ENCODE data around the gene PDE2A. TPM values are rescaled to one million over a fixed set of nuclear protein-coding genes. Genes with fewer than 3 reads are reported as not detected.

PDE2A gene
- total and polyA plus RNA-seq, 8 donors, result 3.5 to 548 (median 25.9) TPM

DNA sequence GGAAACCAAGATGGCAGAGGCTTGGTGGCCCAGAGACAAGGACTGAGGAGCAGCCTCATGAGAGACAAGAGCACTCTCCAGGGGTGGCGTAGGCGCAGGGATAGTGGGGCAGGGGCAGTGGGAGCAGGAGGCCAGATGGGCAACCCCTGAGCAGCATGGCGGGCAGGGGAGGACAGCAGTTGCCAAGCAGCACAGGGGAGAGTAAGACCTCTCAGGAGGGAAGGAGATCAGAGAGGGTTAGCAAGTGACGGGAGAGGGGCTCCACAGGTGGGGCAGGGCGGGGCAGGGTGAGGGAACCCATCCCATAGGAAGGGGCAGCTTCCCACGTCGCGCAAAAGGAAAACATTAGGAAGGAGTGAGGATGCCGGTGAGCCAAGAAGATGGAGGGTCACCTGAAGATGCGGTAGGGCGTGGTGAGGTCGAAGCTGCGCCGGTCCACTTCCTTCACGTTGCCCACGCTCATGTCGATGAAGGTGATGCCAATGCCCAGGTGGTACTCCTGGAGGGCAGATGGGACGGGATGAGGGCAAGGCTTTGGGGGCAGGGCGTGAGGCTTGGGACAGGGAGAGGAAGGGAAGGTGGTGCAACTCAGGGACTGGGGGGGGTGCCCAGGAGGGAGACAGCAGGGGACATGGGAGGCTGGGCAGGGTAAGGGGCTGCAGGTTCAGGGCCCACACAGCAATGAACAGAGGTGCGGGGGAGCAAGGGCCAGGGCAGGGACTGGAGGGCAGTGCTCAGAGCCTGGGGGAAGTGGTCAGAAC lies 35.4 kb upstream of the PDE2A start:
- intact Hi-C loops (cut with DNase I; ENCODE audit: low total_unique reads), result no loop called here
- no peak overlapping the region for H3K4me3 ChIP-seq
- WGBS, 5 donors, result 92 to 98% (median 94%) methylated on average over 20 of the region's 20 CpGs
- TF ChIP-seq POLR2AphosphoS5 (IDR thresholded peaks at IDR 0.05) (no peak), POLR2A (IDR thresholded peaks at IDR 0.05) (no peak), EP300 (IDR thresholded peaks at IDR 0.05) (no peak)
- TF ChIP-seq, protein P1, sequence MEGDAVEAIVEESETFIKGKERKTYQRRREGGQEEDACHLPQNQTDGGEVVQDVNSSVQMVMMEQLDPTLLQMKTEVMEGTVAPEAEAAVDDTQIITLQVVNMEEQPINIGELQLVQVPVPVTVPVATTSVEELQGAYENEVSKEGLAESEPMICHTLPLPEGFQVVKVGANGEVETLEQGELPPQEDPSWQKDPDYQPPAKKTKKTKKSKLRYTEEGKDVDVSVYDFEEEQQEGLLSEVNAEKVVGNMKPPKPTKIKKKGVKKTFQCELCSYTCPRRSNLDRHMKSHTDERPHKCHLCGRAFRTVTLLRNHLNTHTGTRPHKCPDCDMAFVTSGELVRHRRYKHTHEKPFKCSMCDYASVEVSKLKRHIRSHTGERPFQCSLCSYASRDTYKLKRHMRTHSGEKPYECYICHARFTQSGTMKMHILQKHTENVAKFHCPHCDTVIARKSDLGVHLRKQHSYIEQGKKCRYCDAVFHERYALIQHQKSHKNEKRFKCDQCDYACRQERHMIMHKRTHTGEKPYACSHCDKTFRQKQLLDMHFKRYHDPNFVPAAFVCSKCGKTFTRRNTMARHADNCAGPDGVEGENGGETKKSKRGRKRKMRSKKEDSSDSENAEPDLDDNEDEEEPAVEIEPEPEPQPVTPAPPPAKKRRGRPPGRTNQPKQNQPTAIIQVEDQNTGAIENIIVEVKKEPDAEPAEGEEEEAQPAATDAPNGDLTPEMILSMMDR (IDR thresholded peaks at IDR 0.05), result no peak
- no peaks in the 10 kb centered on the region for H3K9me3 ChIP-seq
- H3K4me1 ChIP-seq, result peaks cover 0 to 28% (median 16%) of the 10 kb centered on the region in 4 donors
- peaks cover 65 to 99% (median 95%) of the 10 kb centered on the region in 4 donors for H3K36me3 ChIP-seq
- no peak overlapping the region for H3K27ac ChIP-seq
- no peaks in the 10 kb centered on the region for H3K27me3 ChIP-seq
- no peak for DNase-seq

DNA sequence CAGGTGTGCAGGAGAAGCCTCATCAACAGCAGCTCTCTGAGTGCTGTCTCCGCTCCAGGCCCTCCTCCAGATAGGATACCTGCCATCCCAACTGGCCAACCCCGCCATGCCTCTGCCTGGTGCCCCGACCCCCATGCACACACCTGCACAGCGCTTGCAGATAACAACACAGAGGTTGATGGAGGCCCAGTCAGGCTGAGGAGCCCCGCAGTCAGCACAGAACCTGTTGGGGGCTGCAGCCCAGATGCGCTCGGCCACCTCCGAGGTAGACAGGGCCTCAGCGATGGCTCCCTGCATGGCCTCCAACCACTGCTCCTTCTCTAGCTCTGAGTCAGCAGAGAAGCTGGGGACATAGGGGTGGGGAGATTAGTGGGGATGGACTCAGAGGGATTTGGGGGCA lies 32.8 kb upstream of the PDE2A start:
- intact Hi-C loops (cut with DNase I; ENCODE audit: low total_unique reads), result no loop called here
- TF ChIP-seq EP300 (IDR thresholded peaks at IDR 0.05), result no peak
- TF ChIP-seq, protein P1 (IDR thresholded peaks at IDR 0.05), result no peak
- TF ChIP-seq POLR2AphosphoS5 (IDR thresholded peaks at IDR 0.05), result no peak
- TF ChIP-seq POLR2A (IDR thresholded peaks at IDR 0.05), result no peak
- H3K4me3 ChIP-seq, result no peak overlapping the region
- peaks cover 8 to 34% (median 18%) of the 10 kb centered on the region in 4 donors for H3K4me1 ChIP-seq
- WGBS, 5 donors, result 90 to 96% (median 93%) methylated on average over 7 to 9 of the region's 9 CpGs
- H3K27me3 ChIP-seq, result no peaks in the 10 kb centered on the region
- H3K36me3 ChIP-seq, result peaks cover 80 to 100% (median 100%) of the 10 kb centered on the region in 4 donors
- H3K27ac ChIP-seq, result no peak overlapping the region
- DNase-seq, result no peak
- H3K9me3 ChIP-seq, result no peaks in the 10 kb centered on the region

DNA sequence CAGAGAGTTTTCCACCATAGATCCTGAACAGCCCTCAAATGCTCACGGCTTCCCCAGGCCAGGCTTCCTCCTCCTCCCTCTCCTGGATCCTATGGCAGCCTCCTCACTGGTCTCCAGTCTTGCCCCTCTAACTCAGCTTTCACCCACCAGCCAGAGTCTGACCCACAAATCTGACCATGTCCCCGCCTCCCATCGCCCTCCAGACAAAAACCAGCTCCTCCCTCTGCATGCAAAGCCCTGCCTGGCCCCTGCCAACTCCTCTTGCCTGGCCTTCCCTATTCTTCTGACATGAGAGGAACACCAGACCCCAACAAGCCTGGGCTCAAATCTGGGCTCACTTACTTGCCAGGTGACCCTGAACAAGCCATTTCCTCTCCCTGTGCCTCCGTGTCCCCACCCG lies 32.4 kb upstream of the PDE2A start:
- intact Hi-C loops (cut with DNase I; ENCODE audit: low total_unique reads), result no loop called here
- 88 to 92% (median 89%) methylated on average over 5 of the region's 5 CpGs for WGBS, 5 donors
- no peak overlapping the region for H3K27ac ChIP-seq
- TF ChIP-seq, protein P1 (IDR thresholded peaks at IDR 0.05), result no peak
- TF ChIP-seq POLR2AphosphoS5 (IDR thresholded peaks at IDR 0.05) (no peak), POLR2A (IDR thresholded peaks at IDR 0.05) (no peak), EP300 (IDR thresholded peaks at IDR 0.05) (no peak)
- no peaks in the 10 kb centered on the region for H3K9me3 ChIP-seq
- peaks cover 8 to 34% (median 18%) of the 10 kb centered on the region in 4 donors for H3K4me1 ChIP-seq
- H3K4me3 ChIP-seq, result no peak overlapping the region
- peaks cover 84 to 100% (median 100%) of the 10 kb centered on the region in 4 donors for H3K36me3 ChIP-seq
- DNase-seq, result no peak
- H3K27me3 ChIP-seq, result no peaks in the 10 kb centered on the region

DNA sequence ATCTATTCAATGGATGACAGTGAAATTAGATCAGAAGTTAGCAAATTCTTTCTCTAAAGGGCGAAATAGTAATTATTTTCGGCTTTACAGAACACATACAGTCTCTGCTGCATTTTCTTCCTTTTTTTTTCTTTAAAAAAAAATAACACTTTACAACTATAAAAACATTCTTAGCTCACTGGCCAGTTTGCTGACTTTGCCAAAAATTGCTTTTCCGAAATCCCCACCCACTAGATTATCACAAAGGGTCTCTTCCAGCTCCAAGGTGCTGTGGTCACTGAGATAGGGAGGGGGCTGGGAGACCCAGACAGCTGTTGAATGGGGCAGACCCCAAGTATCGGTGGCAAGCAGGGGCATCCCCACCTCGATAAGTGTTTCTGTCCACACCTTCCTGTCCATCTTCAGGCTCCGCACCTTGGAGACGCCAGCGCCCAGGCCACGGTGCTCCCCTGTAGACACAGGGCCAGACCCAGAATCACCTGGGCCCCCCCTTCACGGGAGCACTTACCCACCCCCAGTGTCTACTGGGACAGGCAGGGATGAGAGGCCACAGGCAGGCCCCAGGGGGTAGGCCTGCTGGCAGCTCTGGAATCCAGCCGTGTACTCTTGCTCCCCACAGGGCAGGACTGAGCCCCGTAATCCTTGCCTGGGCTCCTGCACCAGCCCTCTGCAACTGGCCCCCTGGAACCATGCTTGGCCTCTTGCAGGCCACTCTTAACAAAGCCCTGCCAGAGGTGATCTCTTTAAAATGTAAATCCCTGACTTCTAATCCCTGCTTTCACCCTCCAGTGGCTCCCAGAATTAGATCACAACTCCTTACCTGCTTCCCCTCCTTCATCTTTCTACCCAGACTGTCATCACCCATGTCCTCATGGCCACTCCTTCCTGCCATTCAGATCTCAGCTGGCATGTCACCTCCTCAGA lies 31.5 kb upstream of the PDE2A start:
- no peak overlapping the region for H3K27ac ChIP-seq

More for the DNA sequence above, 31.5 kb upstream of the PDE2A start:
- intact Hi-C loops (cut with DNase I; ENCODE audit: low total_unique reads), result no loop called here
- H3K4me3 ChIP-seq, result no peak overlapping the region
- no peak for DNase-seq
- peaks cover 8 to 34% (median 18%) of the 10 kb centered on the region in 4 donors for H3K4me1 ChIP-seq
- H3K36me3 ChIP-seq, result peaks cover 86 to 100% (median 100%) of the 10 kb centered on the region in 4 donors
- TF ChIP-seq POLR2A (IDR thresholded peaks at IDR 0.05) (no peak), POLR2AphosphoS5 (IDR thresholded peaks at IDR 0.05) (no peak), EP300 (IDR thresholded peaks at IDR 0.05) (no peak)
- TF ChIP-seq, protein P1 (IDR thresholded peaks at IDR 0.05), result no peak
- H3K27me3 ChIP-seq, result no peaks in the 10 kb centered on the region
- no peaks in the 10 kb centered on the region for H3K9me3 ChIP-seq
- 87 to 88% (median 88%) methylated on average over 10 to 12 of the region's 12 CpGs for WGBS, 5 donors
